Activated CD4-positive, CD25-positive, alpha-beta regulatory T cell treated with anti-CD3 and anti-CD28 coated beads, Interleukin-2, amount 50 U/mL, for 24 hours (primary cell): ENCODE measurements around the gene PAK3.
A peak's percentile ranks its signal among the peaks of the same experiment; 100 is the strongest.

Source experiments
- ATAC-seq, 2 donors: fragments of 150-1000 bp; cut with Tn5 transposase; one replicate each; pipeline ENCODE4 v1.10.0; 2021; ENCODE audit warnings: mild to moderate bottlenecking in 1 of 2, moderate library complexity in 1 of 2

Gene PAK3

DNA sequence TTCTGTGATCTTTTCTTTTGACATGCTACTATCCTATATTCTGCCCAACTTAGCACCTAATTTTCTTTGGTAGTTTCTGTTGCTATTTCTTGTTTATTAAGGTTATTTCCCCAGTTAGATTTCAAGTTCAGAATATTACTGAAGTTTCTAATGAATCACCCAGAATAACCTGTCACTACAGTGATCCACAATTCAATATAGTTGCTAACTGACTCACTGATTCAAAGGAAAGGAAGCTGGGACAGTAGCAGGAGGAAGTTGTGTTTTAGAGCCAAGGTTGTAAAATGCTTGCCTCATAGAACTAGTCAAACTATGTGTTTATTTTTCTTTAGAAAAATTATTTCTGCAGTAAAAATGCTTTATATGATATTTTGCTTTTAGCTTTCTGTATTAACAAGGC lies 37.4 kb downstream of the PAK3 start:
- ATAC-seq: no peak

DNA sequence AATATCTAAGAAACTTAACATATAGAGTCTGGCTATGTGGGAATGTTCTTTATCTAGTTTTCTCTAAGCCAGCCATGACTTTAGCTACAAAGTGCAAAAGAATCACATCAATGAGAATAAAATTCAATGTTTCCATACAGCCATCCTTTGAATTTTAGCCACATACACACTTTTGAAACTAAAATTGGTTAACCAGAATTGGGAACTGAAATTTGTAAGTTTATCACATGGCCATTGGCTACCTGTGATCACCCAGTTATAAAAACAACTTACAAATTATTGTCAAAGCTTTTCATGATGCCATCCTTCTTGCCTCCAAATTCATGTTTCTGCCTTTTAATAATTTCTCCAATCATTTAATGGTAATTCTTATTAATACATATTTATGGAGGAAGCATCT lies 49.9 kb downstream of the PAK3 start:
- ATAC-seq: no peak

DNA sequence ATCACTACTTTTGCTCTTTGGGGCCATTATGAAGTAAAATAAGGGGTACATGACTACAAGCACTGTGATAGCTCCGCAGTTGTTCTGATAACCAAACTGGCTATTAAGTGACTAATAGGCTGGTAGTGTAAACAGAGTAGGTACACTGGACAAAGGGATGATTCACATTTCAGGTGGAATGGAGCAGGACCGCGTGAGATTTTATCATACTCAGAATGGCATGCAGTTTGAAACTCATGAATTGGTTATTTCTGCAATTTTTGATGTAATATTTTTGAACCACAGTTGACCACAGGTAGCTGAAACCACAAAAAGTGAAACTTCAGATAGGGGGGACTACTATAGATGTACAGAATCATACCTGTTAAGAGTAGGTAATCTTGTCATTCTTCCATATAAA lies 55.8 kb downstream of the PAK3 start:
- ATAC-seq: no peak

- no peak for ATAC-seq
Observed at GRCh38 chrX:111159232-111159631, 63.2 kb downstream of the PAK3 start.

DNA sequence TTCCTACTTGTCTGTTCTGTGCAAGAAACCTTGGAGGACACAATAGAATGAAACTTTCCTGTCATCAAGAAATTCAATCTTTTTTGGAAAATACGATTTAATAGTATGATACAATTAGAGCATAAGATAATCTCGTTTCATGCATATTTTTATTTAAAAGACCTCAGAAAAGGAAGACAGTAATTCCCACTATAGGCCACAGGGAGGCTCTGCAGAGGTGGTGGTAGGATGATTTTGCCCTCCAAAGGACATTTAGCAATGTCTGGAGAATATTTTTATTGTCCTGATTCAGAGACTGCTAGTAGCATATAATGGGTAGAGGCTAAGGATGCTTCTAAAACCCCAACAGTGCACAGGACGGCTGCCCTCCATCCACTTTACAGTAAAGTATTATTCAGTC lies 68.7 kb downstream of the PAK3 start:
- no peak for ATAC-seq

- no peak for ATAC-seq
Observed at GRCh38 chrX:111165902-111166301, 69.9 kb downstream of the PAK3 start.

DNA sequence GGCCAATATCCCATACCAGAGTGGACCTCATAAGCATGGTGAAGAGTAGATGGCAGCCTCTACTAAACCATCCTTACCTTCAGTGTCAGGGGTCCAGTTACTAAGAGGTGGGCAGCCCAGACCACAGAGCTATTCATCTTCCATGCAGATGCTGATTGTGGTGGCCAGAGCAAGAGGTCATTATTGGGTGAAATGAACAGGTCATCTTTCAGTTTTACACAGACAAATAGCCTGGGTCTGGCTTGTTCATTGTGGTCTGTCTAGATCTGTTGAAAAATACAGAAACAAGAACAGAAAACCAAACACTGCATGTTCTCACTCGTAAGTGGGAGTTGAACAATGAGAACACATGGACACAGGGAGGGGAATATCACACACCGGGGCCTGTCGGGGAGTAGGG lies 71.3 kb downstream of the PAK3 start:
- ATAC-seq: no peak

DNA sequence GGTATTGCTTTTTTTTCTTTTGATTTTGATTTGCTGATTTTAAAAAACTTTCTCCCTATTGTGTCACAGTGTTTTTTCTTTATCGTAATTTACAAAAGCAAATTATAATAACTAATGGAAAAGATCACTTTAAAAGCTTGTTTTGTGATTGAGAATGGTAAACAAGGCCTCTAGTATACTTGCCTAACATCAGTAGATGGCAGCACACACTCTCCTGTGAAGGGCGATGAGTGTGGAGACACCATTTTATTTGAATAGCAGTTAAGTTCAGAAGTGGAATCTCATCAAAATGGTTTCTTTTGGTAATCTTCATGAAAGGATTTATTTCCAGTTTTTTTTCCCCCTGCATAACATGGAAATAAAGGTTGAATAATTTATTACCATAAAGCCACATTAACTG lies 72.3 kb downstream of the PAK3 start:
- no peak for ATAC-seq

DNA sequence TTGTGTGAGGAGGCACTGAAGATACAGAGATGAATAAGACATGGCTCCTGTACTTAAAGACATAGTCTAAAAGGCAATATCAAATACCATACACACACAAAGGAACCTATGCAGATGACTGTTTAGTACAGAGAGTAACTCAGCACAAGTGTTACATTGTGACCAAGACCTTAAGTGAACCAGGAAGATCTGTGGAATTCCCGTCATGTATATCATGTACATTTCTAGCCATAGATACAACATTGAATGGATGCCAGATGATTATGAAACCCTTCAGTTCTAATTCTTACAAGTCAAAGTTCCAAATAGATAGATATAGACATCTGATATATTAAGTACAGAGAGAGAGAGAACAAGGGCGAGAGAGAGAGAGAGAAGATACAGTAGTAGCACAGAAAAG lies 73.2 kb downstream of the PAK3 start:
- no peak for ATAC-seq

DNA sequence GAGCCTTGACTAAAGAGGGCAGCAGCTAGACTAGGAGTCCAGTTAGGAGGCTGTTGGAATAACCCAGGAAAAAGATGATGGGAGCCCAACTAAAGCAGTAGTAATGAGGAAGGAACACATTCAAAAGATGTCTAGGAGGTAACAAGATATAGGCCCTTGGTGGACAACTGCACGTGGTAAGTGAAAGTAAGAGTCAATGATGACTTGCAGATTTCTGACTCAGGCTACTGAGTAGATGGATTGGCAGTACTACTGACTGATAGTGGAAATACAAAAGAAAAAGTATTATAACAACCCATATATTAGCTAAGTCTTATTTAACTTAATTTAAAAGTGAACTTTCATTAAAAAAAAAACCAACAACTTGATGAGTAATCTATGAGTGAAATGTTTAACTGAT lies 74.0 kb downstream of the PAK3 start:
- ATAC-seq: peak in 1 of 2 donors; percentile 49

DNA sequence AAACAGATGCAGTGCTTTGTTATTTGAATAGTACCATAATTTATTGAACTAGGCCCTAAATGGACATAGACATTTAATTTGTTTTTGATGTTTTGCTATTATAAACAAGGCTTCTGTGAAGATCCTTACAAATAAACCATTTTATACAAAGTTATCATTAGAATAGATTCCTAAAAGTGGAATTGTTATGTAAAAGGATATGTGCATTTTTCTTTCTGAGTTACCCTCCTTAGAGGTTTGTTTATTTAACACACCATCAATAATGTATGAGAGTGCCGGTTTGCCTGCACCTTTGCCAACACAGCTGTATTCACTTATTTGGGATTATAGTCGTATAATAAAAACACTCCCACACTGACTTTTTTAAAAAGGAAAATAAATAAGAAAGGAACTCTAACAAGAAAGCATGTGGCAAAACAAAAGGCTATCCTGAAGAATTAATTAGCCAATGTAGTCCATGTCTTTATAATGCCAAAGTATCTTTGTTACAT lies 84.8 kb downstream of the PAK3 start:
- ATAC-seq: no peak

GRCh38 chrX:111181951-111182350 lies 86.0 kb downstream of the PAK3 start:
- no peak for ATAC-seq

GRCh38 chrX:111182997-111183396 lies 87.0 kb downstream of the PAK3 start:
- ATAC-seq: no peak

GRCh38 chrX:111191598-111191997 lies 95.6 kb downstream of the PAK3 start:
- ATAC-seq: no peak

DNA sequence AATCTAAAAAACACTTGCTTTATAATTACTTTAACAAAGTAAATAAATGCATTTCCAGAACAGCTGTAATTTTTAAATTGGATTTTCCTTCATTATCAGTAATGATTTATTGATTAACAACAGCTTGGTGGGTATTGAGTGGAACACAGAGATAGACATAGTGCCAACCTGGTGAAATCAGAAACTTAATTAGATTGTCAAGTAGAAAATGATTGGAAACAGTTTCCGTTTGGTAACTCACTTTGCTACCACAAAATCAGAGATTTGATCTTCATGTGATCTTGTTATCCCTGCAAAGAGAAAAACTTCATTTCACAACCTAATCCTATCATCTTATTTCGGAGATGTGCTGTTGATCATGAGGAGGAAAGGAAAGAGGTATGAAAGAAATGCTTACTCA lies 103.5 kb downstream of the PAK3 start:
- ATAC-seq: no peak

- no peak for ATAC-seq
Observed at GRCh38 chrX:111200327-111200726, 104.3 kb downstream of the PAK3 start.

DNA sequence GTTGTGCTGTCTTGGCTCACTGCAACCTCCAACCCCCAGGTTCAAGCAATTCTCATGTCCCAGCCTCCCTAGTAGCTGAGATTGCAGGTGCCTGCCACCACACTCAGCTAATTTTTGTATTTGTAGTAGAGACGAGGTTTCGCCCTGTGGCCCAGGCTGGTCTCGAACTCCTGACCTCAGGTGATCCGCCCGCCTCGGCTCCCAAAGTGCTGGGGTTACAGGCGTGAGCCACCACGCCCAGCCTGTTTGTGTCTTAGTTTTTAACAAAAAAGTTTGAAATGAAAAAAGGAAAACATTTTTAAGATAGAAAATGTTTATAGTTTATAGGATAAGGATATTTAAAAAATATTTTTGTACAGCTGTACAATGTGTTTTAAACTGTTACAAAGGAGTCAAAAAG lies 111.9 kb downstream of the PAK3 start:
- no peak for ATAC-seq

DNA sequence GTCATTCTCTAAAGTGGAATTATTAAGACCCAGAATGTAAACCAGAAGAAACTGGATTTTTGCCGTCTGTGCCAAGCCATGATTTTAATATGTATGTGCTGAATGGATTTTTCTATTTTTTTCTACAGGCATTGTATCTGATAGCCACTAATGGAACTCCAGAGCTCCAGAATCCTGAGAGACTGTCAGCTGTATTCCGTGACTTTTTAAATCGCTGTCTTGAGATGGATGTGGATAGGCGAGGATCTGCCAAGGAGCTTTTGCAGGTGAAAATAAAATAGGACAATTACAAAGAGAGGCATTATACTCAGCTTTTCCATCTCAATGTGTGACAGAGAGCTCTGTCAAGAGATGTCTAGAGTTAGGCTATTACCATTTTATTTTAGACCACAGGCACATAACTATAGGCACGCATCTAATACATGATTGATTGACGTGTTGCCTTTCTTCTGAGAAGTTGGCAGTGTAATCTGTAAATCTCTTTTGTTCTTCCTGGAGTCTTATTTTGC lies 120.4 kb downstream of the PAK3 start:
- no peak for ATAC-seq

- ATAC-seq: no peak
Observed at GRCh38 chrX:111244235-111244750, 148.3 kb downstream of the PAK3 start.

DNA sequence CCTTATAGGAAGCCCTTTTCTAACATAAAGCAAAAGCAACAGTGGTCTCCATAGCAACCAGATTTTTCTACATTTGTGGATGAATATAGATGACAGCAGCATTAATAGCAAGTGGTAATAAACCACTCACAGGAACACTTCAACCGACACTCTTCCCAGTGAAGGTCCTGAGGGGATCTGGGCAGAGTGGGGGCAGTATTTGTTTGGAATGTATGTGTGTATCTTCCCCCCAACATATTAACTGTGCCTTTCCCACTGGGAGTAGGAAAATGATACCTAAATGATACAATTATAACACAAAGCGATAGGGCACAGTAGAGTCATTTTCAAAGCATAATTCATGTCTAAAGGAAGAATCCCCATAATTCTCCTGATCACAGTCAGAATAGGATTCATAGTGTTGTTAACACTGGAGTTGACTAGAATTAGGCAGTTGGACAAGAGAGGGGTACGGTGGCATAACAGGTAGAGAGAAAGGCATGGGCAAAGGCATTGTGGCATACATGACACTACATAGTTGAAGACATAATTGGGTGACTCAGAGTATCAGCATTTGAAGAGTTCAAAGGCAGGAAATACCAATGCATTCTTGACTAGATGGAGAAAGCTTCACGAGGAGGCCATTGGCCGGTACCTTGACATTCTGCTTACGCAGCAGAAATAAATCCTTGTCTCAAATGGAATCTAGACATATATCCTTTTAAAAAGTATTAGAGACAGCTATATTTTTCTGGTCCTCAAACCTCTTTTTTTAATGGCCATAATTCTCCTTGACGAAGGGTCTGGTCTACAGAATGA lies 159.1 kb downstream of the PAK3 start:
- ATAC-seq: no peak

- no peak for ATAC-seq
Observed at GRCh38 chrX:111257733-111258132, 161.7 kb downstream of the PAK3 start.

DNA sequence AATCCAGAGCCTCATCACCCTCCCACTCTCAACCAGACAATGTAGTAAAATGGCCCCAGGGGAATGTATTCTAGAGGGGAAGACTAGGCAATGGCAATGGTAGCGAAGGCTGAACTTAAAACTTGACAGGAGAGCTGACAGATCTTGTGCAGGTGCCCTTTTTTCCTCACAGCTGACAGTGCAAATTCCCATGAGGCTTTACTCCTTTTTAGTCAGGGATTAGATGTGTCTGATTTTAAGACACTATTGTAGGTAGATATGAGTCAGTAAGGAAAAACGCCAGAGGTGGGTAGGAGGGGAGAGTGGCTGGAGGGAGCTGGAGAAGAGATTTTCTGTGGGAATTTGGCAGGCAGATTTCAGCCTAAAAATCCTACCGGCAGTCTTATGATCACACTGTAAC lies 163.6 kb downstream of the PAK3 start:
- ATAC-seq: no peak

- ATAC-seq: no peak
Observed at GRCh38 chrX:111260451-111260850, 164.5 kb downstream of the PAK3 start.

DNA sequence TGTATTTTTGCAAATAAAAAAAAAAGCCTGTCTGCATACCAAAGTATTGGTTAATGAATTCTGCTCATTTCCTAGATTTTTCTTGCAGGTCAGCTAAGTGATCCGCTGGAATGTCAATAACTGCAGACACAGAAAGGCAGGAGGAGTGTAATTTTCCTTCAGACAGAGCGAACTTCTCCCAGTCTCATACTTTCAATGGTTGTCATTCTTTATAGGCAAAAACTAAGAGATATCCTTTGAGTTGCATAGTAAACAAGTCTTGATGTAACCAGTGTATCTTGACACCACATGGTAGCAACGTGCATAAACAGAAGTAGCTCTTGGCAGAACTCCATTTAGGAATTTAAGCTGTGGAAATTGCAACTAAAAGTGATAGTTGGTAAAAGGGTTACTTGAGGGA lies 166.1 kb downstream of the PAK3 start:
- no peak for ATAC-seq

GRCh38 chrX:111264385-111264784 lies 168.4 kb downstream of the PAK3 start:
- ATAC-seq: no peak
